ENCODE data around the gene TEX264.
A peak's percentile ranks its signal among the peaks of the same experiment; 100 is the strongest.

TEX264 gene

DNA sequence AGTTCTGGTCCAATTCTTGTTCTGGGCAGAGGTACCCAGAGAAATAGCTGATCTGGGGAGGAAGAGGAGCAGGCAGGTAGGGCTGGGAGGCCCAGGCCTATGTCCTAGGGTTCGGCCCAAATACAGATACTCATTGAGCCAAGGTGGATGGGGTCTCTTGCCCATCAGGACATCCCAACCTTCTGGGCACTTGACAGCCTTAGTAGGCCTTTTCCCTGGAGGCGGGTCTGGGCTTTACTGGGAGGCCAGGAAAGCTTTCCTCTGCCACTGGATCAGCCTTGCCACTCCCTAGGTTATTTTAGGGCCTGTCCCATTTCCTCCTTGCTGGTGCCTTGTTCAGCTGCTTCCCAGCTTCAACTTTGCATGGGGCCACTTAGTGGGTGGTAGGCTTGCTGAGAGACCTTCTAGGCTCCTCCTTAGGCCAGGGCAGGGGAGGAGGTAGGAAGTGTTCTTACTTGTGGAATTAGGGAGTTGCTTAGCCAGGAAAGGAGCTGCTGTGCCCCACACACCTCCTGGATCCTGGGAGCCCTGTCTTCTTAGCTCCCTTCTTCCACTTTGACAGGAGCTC is 9.7 kb downstream of the TEX264 start:
- no peak for DNase-seq (ENCODE audit: low read depth)
- TF ChIP-seq, protein P1, sequence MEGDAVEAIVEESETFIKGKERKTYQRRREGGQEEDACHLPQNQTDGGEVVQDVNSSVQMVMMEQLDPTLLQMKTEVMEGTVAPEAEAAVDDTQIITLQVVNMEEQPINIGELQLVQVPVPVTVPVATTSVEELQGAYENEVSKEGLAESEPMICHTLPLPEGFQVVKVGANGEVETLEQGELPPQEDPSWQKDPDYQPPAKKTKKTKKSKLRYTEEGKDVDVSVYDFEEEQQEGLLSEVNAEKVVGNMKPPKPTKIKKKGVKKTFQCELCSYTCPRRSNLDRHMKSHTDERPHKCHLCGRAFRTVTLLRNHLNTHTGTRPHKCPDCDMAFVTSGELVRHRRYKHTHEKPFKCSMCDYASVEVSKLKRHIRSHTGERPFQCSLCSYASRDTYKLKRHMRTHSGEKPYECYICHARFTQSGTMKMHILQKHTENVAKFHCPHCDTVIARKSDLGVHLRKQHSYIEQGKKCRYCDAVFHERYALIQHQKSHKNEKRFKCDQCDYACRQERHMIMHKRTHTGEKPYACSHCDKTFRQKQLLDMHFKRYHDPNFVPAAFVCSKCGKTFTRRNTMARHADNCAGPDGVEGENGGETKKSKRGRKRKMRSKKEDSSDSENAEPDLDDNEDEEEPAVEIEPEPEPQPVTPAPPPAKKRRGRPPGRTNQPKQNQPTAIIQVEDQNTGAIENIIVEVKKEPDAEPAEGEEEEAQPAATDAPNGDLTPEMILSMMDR (IDR thresholded peaks at IDR 0.05; ENCODE audit: low read length, missing control alignments) = no peak
- no peak overlapping the region for H3K4me3 ChIP-seq (replicated peaks; ENCODE audit: low read depth, low read length)

DNA sequence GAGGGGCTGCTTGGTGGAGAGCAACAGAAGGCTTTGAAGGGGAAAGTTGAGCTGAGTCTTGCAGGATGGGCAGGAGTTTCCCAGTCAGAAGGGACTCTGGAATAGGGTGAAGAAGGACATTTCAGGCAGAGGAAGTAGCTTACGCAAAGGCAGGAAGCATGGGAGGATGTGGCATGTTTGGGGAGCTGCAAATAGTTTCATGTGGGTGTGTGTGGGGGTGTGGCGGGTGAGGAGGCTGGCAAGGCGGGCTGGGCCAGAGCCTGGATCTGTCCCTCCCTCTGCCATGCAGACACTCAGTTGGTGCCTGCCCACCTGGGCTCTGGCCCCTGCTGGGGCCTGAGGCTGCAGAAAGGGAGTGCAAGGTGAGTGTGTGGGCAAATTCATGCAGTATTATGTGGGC is 10.4 kb downstream of the TEX264 start:
- TF ChIP-seq, protein P1 (IDR thresholded peaks at IDR 0.05; ENCODE audit: low read length, missing control alignments) = no peak
- peak; percentile 55 for DNase-seq (ENCODE audit: low read depth)
- no peak overlapping the region for H3K4me3 ChIP-seq (replicated peaks; ENCODE audit: low read depth, low read length)

DNA sequence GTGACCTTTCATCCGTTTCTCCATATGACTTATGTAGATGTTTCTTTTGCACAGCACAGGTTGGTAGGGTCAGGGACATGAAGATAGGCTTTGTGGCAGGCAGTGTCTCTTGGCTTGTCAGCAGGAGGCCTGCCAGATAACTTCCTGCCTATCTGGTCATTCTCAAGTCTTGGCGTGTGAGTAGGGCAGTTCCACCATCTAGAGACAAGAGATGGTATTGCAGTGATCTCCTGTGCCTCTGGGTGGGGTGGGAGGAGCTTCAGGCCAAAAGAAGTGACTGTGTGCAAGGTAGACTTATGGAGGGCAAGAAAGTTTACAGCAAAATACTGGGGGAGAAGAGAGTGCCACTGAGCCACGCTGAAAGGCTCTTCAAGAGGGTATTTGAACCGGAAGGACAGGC is 11.0 kb downstream of the TEX264 start:
- no peak overlapping the region for H3K4me3 ChIP-seq (replicated peaks; ENCODE audit: low read depth, low read length)
- TF ChIP-seq, protein P1 (IDR thresholded peaks at IDR 0.05; ENCODE audit: low read length, missing control alignments) = peak; percentile 87
- peak; percentile 87 for DNase-seq (ENCODE audit: low read depth)

DNA sequence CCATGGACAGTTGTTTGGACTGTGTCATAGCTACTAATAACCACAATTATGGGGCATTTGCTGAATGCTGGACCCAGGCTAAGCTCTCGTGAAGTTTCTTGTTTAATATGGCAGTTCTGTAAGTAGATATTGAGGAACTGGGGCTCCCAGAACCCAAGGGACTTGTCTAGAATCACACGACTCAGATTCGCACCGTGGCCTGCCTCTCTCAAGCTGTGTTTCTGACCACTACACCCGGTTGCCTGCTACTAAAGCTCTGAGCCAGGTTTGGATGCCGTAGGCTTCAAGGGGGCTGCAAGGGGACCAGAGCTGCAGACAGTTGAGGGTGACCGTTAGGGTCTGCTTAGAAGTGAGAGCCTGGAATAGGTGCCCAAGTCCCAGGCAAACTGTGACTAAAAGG is 11.5 kb downstream of the TEX264 start:
- H3K4me3 ChIP-seq (replicated peaks; ENCODE audit: low read depth, low read length) = no peak overlapping the region
- no peak for DNase-seq (ENCODE audit: low read depth)
- TF ChIP-seq, protein P1 (IDR thresholded peaks at IDR 0.05; ENCODE audit: low read length, missing control alignments) = no peak

DNA sequence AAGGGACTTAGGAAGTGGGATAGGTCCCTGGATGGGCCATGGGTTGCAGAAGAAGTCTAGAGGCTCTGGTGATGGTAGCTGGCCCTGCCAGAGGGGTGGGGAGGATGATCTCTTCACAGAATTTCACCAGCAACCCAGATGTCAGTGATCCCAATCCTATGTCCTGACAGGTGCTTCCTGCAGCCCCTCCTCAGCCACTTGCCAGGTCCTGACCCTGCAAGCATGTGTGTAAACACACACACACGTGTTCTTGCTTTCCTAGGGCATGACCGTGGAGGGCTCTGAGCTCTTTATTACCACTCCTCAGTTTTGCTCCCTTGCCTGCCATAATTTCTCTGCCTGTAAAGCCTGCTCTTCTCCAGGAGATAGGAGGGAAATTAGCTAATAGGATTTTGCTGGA is 12.5 kb downstream of the TEX264 start:
- TF ChIP-seq, protein P1 (IDR thresholded peaks at IDR 0.05; ENCODE audit: low read length, missing control alignments) = no peak
- no peak for DNase-seq (ENCODE audit: low read depth)

DNA sequence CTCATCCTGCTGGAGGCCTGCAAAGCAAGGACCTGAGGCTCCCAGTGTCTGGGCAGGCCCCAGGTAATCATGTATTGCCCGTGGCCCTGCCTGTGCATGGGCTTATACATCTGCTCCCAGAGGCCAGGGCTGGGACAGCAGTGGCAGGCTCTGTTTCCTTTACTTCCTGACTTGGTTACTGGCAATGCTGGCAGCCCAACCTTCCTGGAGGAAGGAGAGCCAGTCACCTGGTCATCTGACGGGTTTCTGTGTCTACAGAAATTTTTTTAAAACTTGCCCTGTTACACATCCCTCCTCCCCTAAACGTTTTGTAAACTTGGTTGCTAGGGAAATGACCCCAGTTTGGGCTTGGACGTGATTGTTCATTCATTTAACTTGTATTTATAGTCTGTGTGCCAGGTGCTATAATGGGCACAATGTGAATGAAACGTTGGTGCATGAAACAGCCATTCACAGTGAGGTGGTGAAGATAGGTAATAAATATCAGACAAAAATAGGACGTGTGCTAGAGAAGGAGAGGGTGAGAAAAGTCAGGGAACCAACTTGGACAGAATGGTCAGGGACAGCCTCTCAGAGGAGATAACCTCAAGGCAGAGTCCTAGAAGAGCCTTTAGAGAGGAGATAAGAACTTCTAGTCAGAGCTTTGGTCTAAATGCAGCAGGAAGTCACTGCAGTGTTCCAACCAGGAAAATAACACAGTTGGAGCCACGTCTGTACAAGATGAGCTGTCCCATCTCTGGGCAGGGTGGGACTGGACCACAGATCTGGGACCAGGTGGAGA is 14.1 kb downstream of the TEX264 start:
- no peak overlapping the region for H3K4me3 ChIP-seq (replicated peaks; ENCODE audit: low read depth, low read length)
- no peak for DNase-seq (ENCODE audit: low read depth)
- TF ChIP-seq, protein P1 (IDR thresholded peaks at IDR 0.05; ENCODE audit: low read length, missing control alignments) = no peak

More for the DNA sequence above, 12.5 kb downstream of the TEX264 start:
- H3K4me3 ChIP-seq (replicated peaks; ENCODE audit: low read depth, low read length) = no peak overlapping the region

Measured in fibroblast of pulmonary artery (primary cell).